ENCODE measurements around the gene CD101. TPM values are rescaled to one million over a fixed set of nuclear protein-coding genes. Genes with fewer than 3 reads are reported as not detected.

CD101 gene
- total RNA-seq, 2 experiments from 2014 or later, result not detected

DNA sequence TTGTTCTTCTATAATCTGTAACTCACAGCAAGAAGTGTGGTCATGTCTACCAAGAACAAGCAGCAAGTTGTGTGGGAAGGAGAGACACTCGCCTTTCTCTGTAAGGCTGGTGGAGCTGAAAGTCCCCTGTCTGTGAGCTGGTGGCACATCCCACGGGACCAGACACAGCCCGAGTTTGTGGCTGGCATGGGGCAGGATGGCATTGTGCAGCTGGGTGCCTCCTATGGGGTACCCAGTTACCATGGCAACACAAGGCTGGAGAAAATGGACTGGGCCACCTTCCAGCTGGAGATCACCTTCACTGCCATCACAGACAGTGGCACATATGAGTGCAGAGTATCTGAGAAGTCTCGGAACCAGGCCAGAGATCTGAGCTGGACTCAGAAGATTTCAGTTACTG lies 15.5 kb downstream of the CD101 start:
- DNase-seq (ENCODE audit: low spot score), result no peak
- ChIA-PET CTCF (ENCODE audit: unreplicated experiment) (no interaction called here), POLR2A (interaction anchor here (0.7 to 0.9 kb wide), 2 partner anchors 21 kb away, joined by 3 to 4 read pairs; no protein-coding TSS in a partner anchor)
- Histone ChIP-seq H3K9me2 (ENCODE audit: insufficient read depth, low read length) (no peaks in the 10 kb centered on the region), H3K4me2 (ENCODE audit: low read length) (no peak overlapping the region), H2AFZ (ENCODE audit: low read length) (no peak overlapping the region), H3K4me1 (ENCODE audit: insufficient read depth, low read length, poor library complexity, severe bottlenecking) (no peaks in the 10 kb centered on the region), H3K36me3 (ENCODE audit: insufficient read depth, low read length) (no peaks in the 10 kb centered on the region), H3K79me2 (ENCODE audit: insufficient read depth, low read depth, low read length) (no peaks in the 10 kb centered on the region), H3K4me3 (ENCODE audit: low read depth, low read length, poor library complexity, severe bottlenecking) (no peak overlapping the region), H3K9me3 (ENCODE audit: low read length) (no peaks in the 10 kb centered on the region), H3K27ac (ENCODE audit: low read depth, low read length, poor library complexity, severe bottlenecking) (no peak overlapping the region), H4K20me1 (ENCODE audit: insufficient read depth, low read length) (no peaks in the 10 kb centered on the region)
- no TSS peak for BruUV-seq (replicated peaks)
- intact Hi-C loops (cut with micrococcal nuclease; ENCODE audit: unreplicated experiment), result no loop called here
- no peak for TF ChIP-seq EZH2phosphoT487 (IDR thresholded peaks at IDR 0.05; ENCODE audit: borderline replicate concordance, low read depth, low read length)
- TF ChIP-seq, protein P1, sequence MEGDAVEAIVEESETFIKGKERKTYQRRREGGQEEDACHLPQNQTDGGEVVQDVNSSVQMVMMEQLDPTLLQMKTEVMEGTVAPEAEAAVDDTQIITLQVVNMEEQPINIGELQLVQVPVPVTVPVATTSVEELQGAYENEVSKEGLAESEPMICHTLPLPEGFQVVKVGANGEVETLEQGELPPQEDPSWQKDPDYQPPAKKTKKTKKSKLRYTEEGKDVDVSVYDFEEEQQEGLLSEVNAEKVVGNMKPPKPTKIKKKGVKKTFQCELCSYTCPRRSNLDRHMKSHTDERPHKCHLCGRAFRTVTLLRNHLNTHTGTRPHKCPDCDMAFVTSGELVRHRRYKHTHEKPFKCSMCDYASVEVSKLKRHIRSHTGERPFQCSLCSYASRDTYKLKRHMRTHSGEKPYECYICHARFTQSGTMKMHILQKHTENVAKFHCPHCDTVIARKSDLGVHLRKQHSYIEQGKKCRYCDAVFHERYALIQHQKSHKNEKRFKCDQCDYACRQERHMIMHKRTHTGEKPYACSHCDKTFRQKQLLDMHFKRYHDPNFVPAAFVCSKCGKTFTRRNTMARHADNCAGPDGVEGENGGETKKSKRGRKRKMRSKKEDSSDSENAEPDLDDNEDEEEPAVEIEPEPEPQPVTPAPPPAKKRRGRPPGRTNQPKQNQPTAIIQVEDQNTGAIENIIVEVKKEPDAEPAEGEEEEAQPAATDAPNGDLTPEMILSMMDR (conservative IDR thresholded peaks at IDR 0.05; ENCODE audit: low read length), result no peak

DNA sequence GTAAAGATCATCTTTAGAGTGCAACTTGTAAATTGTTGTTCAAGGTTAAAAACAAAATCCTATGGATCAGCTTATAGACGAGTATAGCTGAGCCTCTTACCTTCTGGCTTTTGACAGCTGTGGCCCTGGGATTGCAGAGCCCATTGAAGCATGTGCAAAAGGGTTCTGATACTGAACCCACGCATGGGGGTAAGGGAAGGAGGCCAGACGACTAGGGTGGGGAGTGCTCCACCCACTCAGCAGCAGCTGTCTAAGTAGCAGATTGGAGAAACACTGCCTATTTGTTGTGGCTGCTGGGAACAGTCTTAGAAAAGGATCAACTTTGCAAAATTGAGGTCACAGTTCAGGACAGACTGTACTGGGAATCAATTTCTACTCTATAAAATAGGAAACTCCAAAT lies 16.1 kb downstream of the CD101 start:
- Histone ChIP-seq H3K4me3 (ENCODE audit: low read depth, low read length, poor library complexity, severe bottlenecking) (no peak overlapping the region), H3K27ac (ENCODE audit: low read depth, low read length, poor library complexity, severe bottlenecking) (no peak overlapping the region), H4K20me1 (ENCODE audit: insufficient read depth, low read length) (no peaks in the 10 kb centered on the region), H2AFZ (ENCODE audit: low read length) (no peak overlapping the region), H3K79me2 (ENCODE audit: insufficient read depth, low read depth, low read length) (no peaks in the 10 kb centered on the region), H3K4me1 (ENCODE audit: insufficient read depth, low read length, poor library complexity, severe bottlenecking) (no peaks in the 10 kb centered on the region), H3K4me2 (ENCODE audit: low read length) (no peak overlapping the region), H3K36me3 (ENCODE audit: insufficient read depth, low read length) (no peaks in the 10 kb centered on the region), H3K9me3 (ENCODE audit: low read length) (no peaks in the 10 kb centered on the region), H3K9me2 (ENCODE audit: insufficient read depth, low read length) (no peaks in the 10 kb centered on the region)
- intact Hi-C loops (cut with micrococcal nuclease; ENCODE audit: unreplicated experiment), result no loop called here
- no TSS peak for BruUV-seq (replicated peaks)
- no peak for DNase-seq (ENCODE audit: low spot score)
- CTCF ChIA-PET (ENCODE audit: unreplicated experiment), result no interaction called here
- no peak for TF ChIP-seq EZH2phosphoT487 (IDR thresholded peaks at IDR 0.05; ENCODE audit: borderline replicate concordance, low read depth, low read length)
- TF ChIP-seq, protein P1 (conservative IDR thresholded peaks at IDR 0.05; ENCODE audit: low read length), result no peak
- POLR2A ChIA-PET, result interaction anchor here (0.7 kb wide), 1 partner anchor 21 kb away, joined by 4 read pairs; no protein-coding TSS in a partner anchor

DNA sequence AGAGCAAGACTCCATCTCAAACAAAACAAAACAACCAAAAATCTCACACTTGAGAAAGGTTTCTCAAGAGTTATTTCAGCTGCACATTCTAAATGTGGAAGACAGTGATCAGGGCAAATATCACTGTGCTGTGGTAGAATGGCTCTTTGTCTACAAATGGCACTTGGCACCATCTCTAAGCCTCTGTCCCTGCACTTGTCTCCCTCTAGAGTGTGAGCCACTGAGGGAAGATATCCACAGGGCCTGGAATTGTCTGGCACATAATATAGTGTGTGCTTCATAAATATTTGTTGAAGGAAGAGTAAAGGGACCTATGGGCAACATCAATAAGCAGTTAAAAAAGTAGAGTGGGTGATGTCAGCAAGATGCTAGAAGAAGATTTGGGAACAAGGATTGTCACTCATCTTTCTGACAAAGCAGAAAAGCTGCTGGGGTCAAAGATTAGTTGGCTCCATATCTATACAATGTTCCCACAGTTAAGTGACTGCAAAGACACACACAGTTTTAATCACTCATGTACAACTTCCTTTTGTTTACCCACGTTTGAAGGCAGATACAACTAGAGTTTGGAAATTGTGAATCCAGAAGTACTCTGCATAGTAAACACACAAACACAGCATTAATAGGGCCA lies 19.1 kb downstream of the CD101 start:
- H4K20me1 ChIP-seq (ENCODE audit: insufficient read depth, low read length), result no peaks in the 10 kb centered on the region
- H3K4me2 ChIP-seq (ENCODE audit: low read length), result no peak overlapping the region
- BruUV-seq (replicated peaks), result no TSS peak
- no peak overlapping the region for H3K27ac ChIP-seq (ENCODE audit: low read depth, low read length, poor library complexity, severe bottlenecking)
- CTCF ChIA-PET (ENCODE audit: unreplicated experiment), result no interaction called here
- DNase-seq (ENCODE audit: low spot score), result no peak
- intact Hi-C loops (cut with micrococcal nuclease; ENCODE audit: unreplicated experiment), result no loop called here
- H2AFZ ChIP-seq (ENCODE audit: low read length), result no peak overlapping the region
- no peaks in the 10 kb centered on the region for H3K79me2 ChIP-seq (ENCODE audit: insufficient read depth, low read depth, low read length)
- H3K9me2 ChIP-seq (ENCODE audit: insufficient read depth, low read length), result no peaks in the 10 kb centered on the region
- H3K4me1 ChIP-seq (ENCODE audit: insufficient read depth, low read length, poor library complexity, severe bottlenecking), result no peaks in the 10 kb centered on the region
- no peaks in the 10 kb centered on the region for H3K36me3 ChIP-seq (ENCODE audit: insufficient read depth, low read length)
- H3K9me3 ChIP-seq (ENCODE audit: low read length), result no peaks in the 10 kb centered on the region
- TF ChIP-seq EZH2phosphoT487 (IDR thresholded peaks at IDR 0.05; ENCODE audit: borderline replicate concordance, low read depth, low read length), result no peak
- TF ChIP-seq, protein P1 (conservative IDR thresholded peaks at IDR 0.05; ENCODE audit: low read length), result no peak
- no peak overlapping the region for H3K4me3 ChIP-seq (ENCODE audit: low read depth, low read length, poor library complexity, severe bottlenecking)
- POLR2A ChIA-PET, result no interaction called here
